Retinal pigment epithelial cell (primary cell): ENCODE data around the gene POU6F1.

Experiments used
- DNase-seq: peaks from one replicate; pipeline ENCODE4 v3.0.0-alpha.2; 2010; ENCODE audit warnings: low read depth
- H3K4me3 ChIP-seq: 2 replicates; pipeline ENCODE4 v1.5.1; 2011; ENCODE audit warnings: mild to moderate bottlenecking, low read length, control low read depth, moderate library complexity
- TF ChIP-seq, protein P1 (sequence below): conservative IDR thresholded peaks from 2 replicates; pipeline ENCODE4 v1.5.1; 2011; ENCODE audit warnings: low read depth, low read length, control low read depth, inconsistent platforms

Gene POU6F1

DNA sequence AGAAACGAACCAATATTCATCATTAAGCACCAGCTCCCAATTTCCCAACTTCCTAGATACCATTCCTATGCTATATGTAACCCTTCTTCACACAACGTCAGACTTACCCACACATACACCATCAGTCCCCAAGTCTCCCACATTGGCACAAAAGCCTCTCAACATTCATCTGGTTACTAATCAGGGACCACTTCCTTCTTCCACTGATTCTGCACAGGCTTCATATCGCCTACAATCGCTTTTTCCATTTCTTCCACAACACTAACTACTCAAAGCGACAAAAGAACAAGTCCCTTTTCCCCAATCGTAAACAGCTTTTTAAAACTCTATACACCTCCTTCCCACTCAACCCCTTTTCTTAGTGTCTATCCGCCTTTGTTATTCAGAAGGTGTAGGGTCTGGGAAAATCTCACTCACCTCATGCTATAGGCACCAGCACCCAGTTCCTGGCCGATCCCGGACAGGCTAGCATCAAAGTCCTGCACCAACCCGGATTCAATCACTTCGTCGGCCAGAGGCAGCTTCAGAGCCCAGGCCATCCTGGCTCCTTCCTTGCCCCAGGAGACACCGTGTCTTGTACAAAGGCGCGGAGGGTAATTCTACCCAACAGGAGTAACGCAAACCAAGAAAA lies 45.9 kb downstream of the POU6F1 start:
- TF ChIP-seq, protein P1, sequence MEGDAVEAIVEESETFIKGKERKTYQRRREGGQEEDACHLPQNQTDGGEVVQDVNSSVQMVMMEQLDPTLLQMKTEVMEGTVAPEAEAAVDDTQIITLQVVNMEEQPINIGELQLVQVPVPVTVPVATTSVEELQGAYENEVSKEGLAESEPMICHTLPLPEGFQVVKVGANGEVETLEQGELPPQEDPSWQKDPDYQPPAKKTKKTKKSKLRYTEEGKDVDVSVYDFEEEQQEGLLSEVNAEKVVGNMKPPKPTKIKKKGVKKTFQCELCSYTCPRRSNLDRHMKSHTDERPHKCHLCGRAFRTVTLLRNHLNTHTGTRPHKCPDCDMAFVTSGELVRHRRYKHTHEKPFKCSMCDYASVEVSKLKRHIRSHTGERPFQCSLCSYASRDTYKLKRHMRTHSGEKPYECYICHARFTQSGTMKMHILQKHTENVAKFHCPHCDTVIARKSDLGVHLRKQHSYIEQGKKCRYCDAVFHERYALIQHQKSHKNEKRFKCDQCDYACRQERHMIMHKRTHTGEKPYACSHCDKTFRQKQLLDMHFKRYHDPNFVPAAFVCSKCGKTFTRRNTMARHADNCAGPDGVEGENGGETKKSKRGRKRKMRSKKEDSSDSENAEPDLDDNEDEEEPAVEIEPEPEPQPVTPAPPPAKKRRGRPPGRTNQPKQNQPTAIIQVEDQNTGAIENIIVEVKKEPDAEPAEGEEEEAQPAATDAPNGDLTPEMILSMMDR: no peak
- H3K4me3 ChIP-seq: peak overlapping the region; percentile 93
- DNase-seq: no peak

DNA sequence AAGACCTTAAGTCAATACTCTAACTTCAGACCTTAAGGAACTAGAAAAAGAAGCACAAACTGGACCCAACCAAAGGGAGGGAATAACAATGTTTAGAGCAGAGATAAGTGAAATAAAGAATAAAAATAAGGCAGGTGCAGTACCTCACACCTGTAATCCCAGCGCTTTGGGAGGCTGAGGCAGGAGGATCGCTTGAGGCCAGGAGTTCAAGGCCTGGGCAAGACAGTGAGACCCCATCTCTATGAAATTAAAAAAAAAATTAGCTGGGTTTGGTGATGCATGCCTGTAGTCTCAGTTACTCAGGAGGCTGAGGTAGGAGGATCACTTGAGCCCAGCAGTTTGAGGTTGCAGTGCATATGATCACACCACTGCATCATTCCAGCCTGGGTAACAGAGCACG lies 54.1 kb downstream of the POU6F1 start:
- TF ChIP-seq, protein P1: no peak
- DNase-seq: no peak
- H3K4me3 ChIP-seq: no peak overlapping the region

DNA sequence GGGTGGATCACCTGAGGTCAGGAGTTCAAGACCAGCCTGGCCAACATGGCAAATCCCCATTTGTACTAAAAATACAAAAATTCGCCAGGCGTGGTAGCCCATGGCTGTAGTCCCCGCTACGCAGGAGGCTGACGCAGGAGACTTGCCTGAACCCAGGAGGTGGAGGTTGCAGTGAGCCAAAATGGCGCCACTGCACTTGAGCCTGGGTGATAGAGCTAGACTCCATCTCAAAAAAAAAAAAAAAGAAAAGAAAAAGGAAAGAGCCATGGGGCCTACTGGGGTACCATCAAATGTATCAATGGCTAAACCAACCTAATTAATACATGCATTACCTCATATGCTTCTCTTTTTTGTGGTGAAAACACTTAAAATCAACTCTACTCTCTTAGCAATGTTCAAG lies 55.6 kb downstream of the POU6F1 start:
- TF ChIP-seq, protein P1: no peak
- no peak for DNase-seq
- no peak overlapping the region for H3K4me3 ChIP-seq

DNA sequence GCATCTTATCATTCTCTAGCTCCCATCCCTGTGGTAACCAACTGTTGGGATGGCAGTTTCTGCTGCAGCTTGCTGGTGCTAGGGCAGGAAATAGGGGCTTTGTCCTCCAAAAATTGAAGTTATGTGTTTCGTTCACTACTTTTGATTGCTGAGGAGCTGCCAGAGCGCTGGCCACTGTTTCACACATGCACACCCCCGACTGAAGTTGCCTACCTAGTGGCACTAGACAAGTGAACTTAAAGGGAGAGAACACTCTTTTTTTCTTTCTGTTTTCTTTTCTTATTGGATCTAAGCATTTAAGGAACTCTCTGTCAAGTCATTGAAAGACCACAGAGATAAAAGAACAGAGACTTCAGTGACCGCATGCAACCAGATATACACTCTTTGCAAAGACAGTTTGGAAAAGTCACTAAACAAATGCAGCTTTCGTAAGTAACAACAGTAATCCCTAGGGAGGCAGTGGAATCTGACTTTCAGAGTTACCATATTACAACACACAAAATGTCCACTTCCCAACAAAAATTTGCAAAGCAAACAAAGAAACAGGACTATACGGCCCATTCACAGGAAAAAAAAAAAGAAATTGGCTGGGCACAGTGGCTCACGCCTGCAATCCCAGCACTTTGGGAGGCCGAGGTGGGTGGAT lies 56.9 kb downstream of the POU6F1 start:
- TF ChIP-seq, protein P1: no peak
- H3K4me3 ChIP-seq: no peak overlapping the region
- DNase-seq: no peak

DNA sequence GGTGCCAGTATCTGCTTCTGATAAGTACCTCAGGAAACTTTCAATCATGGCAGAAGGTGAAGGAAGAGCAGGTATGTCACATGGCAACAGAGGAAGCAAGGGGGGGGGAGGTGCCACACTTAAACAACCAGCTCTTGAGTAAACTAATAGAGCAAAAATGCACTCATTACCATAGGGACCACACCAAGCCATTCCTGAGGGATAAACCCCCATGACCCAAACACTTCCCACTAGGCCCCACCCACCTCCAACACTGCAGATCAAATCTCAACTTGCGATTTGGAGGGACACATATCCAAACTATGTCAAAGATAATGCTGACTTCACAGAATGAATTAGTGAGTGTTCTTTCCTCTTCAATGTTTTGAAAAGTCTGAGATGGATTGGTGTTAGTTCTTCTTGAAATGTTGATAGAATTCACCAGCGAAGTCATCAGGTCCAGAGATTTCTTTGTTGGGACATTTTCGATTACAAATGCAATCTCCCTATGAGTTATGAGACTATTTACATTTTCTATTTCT lies 61.6 kb downstream of the POU6F1 start:
- TF ChIP-seq, protein P1: no peak
- no peak for DNase-seq
- H3K4me3 ChIP-seq: no peak overlapping the region

DNA sequence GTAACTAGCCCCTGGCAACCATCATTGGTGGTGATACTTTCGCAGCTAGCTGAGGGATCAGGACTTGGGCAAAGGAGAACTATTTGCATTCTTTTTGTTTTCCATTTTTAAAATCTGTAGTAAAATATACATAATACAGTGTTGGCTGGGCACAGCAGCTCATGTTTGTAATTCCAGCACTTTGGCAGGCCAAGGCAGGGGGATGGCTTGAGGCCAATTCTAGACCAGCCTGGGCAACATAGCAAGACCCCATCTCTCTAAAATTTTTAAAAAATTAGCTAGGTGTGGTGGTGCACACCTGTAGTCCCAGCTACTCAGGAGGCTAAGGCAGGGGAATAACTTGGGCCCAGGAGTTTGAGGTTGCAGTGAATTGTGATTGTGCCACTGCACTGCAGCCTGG lies 64.9 kb downstream of the POU6F1 start:
- no peak for DNase-seq
- no peak overlapping the region for H3K4me3 ChIP-seq
- TF ChIP-seq, protein P1: no peak

DNA sequence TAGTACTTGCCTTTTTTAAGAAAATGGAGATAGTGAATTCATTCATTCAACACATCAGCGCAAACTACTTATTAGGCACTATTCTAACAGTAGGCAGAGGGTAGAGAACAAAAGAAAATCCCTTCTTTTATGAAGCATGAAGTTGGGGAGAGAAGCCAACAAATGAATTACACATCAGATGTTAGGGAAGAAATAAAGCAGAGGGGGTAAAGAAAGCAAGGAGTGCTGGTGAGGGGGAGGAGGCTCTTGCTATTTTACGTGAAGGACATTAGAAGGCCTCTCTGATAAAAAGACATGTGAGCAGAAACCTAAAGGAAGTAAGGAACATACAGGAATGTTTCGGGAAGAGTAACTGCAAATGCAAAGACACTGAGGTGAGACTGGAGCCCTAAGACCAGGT lies 67.1 kb downstream of the POU6F1 start:
- H3K4me3 ChIP-seq: no peak overlapping the region

More for the DNA sequence above, 67.1 kb downstream of the POU6F1 start:
- no peak for DNase-seq
- TF ChIP-seq, protein P1: no peak
